GM19467 (cell line): ENCODE data around the gene TIGD3.

Experiments
- ATAC-seq: cut with Tn5 transposase; IDR thresholded peaks from one replicate; pipeline ENCODE4 v1.9.1; 2021; ENCODE audit warnings: mild to moderate bottlenecking, moderate library complexity; ENCODE audit not compliant: unreplicated experiment

Gene TIGD3

DNA sequence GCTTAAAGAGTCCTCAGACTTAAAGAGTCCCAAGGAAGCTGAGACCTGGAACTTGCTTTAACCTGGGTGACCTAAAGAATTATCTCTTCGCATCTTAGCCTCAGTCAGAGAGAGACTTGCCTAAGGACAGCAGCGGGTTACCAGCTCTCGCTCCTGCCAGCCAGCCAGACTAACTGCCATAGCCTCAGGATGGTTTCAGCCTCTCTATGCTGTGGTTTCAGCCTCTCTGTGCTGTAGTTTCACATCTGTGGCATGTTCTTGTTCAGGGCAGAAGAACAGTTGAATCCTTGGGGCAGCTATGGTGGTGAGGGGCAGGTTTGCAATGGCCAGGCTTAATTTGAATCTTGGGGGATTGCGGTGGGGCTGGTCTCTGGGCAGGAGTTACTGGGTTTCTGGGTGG lies 34.2 kb downstream of the TIGD3 start:
- ATAC-seq = no peak

DNA sequence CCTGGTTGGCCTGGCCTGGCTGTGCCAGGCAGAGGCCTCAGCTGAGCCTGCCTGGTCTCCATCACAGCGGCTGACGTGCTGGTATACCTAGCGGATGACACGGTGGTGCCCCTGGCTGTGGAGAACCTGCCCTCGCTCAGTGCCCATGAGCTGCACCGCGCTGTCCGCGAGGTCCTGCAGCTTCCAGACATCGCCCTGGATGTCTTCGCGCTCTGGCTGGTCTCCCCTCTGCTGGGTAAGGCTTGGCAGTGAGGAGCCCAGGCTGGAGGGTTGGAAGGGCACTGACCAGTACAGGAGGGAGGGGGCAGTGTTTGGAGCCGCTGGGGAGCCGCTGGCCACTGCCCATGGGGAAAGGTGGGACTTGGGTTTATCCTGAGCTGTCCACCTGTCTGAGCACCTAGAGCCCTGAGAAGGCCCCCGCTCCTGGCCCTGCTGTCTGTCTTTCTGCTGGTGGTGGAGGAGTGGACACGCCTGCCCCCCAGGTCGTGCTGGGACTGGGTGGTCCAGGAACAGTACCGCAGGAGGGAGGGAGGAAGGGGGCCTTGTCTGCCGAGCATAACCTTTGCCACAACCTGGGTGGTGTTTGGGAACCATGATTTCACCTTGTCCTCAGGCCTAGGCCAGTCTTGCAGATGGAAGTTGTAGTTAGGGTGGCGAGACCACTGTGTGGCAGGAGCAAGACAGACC lies 34.9 kb downstream of the TIGD3 start:
- ATAC-seq = no peak

GRCh38 chr11:65390099-65390941 lies 35.8 kb downstream of the TIGD3 start:
- ATAC-seq = no peak

DNA sequence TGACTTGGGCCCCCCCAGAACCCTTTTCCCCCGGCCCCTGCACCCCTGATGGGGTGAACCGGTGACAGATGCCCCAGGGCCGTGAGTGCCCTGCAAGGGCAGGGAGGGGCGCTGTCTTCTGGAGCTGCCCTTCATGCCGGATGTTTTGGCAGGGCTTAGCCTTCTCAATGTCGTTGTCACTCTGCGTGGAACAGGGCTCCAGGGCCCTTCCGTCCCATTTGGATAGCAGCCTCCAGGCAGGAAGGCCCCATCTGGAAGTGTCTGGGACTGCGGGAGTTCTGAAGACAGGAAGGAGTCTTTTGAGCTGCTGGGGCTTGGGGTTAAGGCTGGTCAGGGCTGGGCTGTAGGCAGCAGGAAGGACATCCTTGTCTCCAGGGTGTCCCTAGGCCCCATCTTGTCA lies 36.4 kb downstream of the TIGD3 start:
- ATAC-seq = no peak

DNA sequence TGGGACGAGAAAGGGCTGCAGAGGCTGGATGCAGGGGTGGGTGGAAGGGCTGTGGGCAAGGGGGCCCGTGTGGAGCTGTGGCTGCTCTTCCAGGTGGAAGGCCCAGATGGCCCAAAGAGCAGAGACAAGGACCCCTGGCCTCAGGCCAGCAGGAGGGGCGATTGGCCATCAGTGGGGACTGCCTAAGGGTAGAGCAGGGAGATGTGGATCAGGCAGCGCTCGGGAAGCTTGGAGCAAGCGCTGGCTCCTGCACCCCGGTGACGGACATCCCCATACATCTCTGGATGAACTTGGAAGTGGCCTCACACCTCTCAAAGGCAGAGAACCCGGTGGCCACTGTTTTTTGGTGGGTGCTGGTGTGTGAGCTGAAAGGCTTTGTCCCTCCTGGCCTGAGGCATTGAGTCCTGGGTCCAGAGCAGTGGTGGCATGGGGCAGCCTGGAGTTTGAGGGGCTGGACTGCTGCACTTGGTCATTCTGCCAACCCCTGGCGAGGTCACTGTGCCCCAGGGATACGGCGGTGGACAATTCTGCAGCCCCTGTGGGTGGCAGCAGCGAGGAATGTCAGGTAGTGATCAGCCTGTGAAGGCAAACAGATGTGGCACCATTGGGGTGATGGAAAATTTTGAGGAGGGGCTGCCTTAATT lies 37.8 kb downstream of the TIGD3 start:
- ATAC-seq = no peak

DNA sequence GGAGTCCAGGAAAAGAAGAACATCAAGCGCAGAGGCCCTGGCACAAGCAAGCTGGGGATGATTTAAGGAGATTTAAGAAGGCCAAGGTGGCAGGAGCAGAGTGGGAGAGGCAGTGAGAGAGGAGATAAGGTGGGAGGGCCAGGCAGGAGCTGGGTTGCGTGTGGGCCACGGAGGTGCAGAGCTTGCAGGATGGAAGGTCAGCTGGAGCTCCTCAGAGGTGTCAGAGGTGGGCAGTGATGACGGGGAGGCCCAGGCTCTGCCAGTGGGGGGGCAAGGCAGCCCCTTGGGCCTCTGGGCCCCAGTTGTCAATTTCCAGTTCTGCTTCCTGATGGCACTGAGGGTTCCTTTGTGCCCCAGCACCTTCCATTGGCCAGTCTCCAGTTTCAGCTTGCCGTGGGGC lies 38.3 kb downstream of the TIGD3 start:
- no peak for ATAC-seq

- no peak for ATAC-seq
Measured at GRCh38 chr11:65393513-65394079, 39.0 kb downstream of the TIGD3 start.

- no peak for ATAC-seq
Measured at GRCh38 chr11:65394125-65394536, 39.6 kb downstream of the TIGD3 start.

DNA sequence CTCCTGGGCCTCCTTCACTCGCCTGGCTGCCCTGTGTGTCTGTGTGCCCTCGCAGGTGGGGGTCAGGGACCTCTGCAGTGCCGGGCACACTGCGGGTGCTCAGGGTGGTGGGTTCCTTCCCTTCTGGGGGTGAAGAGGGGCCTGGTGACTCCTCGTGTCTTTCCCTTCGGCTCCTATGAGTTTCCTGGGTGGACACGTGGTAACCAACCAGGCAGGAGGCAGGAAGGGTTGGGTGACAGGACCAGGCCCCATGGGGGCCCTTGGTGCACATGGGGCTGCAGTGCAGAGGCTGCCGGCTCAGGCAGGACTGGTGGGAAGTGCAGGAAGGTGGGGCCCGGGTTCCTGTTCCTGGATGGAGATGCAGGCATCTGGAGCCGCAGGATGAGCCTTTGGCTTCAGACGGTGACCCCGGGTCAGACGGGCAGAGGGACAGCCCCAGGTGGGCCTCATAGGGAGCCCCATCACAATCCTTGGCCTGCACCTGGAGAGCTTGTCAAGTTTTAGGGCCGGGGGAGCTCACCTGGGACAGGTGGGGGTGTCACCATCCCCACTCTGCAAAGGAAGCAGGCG lies 41.5 kb downstream of the TIGD3 start:
- no peak for ATAC-seq

GRCh38 chr11:65396769-65397745 lies 42.5 kb downstream of the TIGD3 start:
- no peak for ATAC-seq

DNA sequence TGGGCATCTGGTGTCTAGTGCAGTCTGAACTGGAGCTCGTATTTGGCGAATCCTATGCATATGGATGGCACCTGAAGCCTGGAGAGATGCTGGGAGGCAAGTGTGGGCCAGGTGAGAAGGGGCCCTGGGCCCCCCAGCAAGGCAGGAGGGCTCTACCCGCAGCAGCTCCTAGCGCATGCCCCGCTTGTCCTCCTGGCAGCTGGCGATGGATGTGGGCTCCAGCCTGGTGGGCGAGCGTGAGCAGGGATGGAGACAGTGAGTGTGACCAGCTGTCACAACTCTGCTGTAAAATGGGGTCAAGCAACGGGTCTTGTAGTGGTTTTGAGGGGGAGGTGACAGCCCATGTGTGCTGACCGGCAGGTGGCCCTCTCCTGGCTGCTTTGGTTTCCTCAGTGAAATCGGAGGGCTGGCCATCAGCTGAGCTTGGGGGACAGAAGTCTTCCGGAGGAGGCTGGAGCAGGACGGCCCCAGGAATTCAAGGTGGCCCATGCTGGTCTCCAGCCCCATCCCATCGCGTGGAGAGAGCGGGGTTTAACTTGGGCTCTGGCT lies 43.9 kb downstream of the TIGD3 start:
- no peak for ATAC-seq

DNA sequence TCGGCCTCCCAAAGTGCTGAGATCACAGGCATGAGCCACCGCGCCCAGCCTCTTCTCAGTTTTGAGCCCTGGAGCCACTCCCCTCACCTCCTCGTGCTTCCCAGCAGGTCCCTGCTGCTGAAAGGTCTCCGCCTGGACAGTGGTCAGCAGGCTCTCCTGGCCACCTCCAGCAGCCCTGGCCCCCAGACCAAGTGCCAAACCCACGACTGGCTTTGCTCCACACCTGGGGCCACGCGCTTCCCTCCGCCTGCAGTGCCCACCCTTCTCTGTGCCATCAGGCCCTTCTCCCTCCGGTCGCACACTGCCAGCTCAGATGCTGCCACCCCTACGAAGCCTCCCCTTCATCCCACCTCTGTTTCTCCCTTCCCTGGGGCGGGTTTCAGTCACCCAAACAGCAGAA lies 44.7 kb downstream of the TIGD3 start:
- ATAC-seq = no peak

DNA sequence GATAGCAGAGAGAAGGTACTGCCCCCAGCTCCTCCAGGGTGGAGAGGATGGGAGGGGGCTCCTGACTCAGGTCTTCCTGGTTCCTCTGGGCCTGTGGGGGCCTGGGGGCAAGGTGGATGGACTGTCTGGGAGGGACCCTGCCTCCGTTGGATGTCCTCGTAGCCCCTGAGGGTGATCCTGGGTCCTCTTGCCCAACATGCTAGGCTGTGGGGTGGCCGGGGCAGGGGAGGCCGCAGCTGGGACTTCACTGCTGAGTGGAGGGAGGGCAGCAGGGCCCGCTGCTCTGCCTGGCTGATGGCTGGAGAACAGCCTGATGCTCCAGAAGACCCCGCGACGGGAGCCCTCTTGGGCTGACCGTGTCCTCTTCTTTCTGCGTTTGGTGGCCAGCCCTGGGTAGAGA lies 45.3 kb downstream of the TIGD3 start:
- no peak for ATAC-seq

- no peak for ATAC-seq
Measured at GRCh38 chr11:65400307-65401072, 45.9 kb downstream of the TIGD3 start.

DNA sequence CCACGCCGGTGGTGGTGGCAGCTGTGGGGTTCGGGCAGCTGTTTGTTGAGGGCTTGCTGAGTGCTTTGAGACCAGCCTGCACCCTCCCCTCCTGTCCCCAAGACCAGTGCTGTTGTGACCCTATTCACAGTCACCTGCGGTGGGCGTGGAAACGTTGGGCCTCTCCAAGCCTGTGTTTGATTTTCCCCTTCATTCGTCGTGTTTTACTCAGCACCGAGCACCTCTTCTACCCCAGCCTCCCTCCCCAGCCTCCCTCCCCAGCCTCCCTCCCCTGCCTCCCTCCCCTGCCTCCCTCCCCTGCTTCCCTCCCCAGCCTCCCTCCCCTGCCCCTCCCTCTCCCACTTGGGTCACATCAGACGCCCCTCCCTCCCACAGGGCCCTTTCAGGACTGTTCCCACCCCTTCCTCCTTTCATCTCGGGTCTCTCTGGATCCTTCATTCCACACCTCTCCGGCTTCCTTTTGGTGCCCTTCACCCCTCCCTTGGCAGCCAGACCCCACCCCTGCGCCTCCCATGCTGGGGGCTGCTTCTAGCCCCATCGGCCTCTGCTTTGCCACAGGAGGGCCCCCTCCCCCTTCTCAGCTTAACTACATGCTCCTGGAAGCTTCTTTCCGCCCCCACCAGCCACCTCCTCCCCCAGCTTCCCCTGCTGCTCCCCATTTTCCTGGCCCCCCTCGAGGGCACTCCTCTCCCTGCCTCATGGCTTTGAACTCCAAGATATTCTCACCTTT lies 46.7 kb downstream of the TIGD3 start:
- no peak for ATAC-seq

GRCh38 chr11:65401803-65402248 lies 47.3 kb downstream of the TIGD3 start:
- no peak for ATAC-seq

DNA sequence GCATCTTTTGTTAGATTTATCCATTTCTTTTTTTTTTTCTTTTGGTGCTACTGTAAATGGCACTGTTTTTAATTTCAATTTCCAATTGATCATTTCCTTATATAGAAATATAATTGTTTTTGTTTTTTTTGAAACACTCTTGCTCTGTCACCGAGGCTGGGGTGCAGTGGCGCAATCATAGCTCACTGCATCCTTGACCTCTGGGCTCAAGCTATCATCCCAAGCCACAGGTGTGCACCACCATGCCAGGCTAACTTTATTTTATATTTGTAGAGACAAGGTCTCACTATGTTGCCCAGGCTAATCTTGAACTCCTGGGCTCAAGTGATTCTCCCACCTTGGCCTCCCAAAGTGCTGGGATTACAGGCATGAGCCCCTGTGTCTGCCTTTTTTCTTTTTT lies 48.2 kb downstream of the TIGD3 start:
- no peak for ATAC-seq

DNA sequence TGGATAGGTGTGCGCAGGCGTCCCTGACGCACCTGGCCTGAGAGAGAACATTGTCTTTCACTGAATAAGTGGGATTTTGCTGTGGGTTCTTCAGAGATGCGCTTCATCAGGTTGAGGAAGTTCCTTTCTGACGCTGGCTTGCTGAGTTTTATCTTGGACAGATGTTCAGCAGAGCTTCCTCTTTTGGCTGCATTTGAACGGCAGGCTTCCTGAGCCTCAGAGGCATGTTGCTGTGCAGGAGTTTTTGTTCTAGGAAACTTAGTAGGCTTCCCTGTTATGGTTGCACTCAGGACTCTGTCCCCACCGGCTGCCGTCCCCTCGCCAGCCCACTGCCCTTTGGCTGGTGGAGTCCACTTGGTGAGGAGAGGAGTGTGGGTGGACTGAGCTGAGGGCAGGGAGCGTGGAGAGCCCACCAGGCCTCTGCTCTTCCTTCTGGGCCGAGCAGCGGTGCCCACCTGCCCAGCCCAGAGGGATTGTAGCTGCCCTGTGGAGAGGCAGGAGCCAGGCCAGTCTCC lies 49.1 kb downstream of the TIGD3 start:
- no peak for ATAC-seq
